ENCODE results near the gene HOXA5.

HOXA5 gene

DNA sequence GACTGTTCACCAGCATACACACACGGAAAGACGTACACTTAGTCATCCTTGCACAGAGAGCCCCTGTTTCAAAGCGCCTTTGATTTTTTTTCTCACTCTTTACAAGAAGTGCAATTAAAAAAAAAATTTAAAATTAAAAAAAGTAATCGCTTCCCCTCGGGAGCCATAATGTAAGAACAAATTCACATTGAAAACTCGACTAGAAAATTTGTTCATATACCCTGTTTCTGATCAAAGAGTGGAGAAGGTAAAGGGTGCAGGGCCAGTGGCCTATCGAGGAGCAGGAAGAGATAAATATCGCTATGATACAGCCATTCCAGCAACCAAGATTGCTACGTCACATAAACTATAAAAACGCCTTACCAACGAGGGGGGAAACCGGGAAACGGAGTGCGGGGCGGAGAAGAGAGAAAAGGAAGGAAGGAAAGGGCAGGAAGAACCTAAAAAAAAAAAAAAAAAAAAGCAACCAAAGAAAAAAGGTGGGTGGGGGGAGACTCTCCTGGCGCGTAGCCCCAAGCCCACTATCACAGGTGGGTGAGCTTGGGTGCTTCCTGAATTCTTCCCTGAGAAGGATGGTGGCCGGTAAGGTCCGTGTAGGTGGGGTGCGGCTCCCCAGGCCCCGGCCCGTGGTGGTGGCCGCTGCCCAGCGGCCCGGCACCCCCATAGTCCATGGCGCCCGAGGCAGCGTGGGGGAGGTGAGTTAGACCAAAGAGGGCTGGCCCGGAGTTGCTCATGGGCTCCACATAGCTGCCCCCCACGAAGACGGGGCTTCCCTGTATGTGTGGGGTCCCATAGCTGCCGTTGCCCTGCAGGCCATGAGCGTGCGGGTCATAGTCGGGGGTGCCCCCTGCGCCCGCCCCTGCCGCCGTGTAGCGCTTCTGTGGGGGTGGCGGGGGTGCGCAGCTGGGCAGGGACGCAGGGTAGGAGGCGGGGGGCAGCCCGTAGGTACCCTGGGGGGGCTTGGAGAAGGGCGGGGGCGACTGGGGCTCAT lies 35.8 kb downstream of the HOXA5 start:
- DNase-seq (ENCODE audit: low read depth in 2 of 2): no peak

DNA sequence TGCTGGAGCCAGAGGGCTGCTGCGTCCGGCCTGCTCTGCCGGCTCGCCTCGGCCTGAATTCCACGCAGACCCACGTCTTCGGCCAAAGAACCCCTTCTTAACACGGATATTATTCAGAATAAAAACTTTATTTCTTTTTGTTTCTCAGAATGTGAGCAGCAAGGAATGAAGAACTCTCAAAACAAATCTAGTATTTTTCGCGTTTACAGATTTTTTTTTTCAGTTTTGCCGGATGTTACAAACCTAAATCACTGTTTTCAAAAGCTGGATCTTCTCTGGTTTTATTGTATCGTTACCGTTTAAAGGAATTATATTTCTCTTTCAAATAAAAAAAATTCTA lies 36.6 kb downstream of the HOXA5 start:
- DNase-seq (ENCODE audit: low read depth in 2 of 2): no peak

- no peak for DNase-seq (ENCODE audit: low read depth in 2 of 2)
Observed at GRCh38 chr7:27106181-27106900, 37.1 kb downstream of the HOXA5 start.

DNA sequence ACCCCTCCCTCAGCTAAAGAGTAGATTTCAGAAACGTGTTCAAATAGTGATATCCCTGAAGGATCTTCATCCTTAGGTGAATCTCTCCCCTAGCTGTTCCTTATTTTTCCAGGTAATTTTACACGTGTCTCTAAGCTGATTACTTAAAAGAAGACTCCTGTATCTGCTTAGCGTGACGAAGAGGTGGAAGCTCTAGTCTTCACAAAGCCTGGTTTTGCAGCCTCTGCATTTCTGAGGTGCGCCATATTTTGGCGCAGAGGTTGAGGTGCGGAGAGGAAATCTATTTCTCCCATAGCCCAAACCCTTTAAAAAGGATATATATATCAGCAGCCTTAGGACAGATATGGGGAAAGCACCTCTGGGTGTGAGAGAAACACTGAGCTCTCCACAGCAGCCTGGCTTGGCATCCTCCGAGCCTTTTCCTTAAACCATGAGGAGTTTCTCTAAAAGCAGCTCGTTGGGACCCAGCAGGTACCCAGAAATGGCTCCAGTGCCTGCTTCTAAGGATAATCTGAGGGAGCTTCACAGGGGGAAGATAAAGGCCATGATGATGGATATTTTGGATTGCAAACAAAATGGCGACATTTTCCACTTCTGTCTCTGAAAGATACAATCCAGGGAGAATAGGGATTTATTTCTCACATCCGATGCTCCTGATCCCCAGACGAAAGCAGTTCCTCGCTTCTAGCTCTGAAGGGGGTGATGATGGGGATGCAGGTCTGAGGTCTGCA lies 38.0 kb downstream of the HOXA5 start:
- DNase-seq (ENCODE audit: low read depth in 2 of 2): no peak

GRCh38 chr7:27104341-27105058 lies 39.0 kb downstream of the HOXA5 start:
- DNase-seq (ENCODE audit: low read depth in 2 of 2): no peak

DNA sequence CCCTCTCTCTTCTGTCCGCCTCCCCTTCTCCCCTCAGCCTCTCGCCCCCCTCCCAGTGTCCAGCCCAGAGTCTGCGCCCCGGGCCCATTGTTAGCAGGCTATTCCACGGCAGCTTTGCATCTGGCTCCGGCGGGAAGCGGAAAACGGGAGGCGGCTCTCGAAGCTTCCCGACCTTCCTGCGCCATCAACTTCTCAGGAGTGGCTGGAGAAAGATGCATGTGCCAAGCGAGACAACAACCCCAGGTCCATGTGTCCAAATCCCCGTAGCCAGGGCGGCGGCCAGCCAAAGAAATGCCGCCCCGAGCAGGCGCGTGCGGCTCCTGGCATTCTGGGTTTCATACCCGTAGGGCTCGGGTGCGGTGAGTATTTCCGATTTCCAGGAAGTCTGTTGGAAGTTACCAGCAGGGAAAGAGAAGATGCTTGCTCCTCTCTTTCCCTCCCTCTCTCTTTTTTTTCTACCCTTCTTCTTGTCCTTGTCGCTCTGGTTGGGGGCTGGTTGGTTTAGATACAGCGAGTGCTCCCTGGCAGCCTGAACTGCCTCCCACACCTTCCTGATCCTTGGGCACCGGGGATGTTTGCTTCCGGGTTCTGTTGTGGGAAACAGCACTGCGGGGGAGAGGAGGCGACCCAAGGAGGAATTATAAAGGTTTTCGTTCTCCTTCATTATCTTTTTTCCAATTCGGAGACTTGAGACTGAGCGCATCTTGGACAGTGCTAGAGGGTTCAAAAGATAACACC lies 39.8 kb downstream of the HOXA5 start:
- no peak for DNase-seq (ENCODE audit: low read depth in 2 of 2)

- no peak for DNase-seq (ENCODE audit: low read depth in 2 of 2)
Observed at GRCh38 chr7:27102581-27103442, 40.7 kb downstream of the HOXA5 start, which contains the start of gene HOXA2. Gene HOXA2, minus strand, starts transcription at chr7:27102683. Its CDS starts 183 bp downstream, at chr7:27102500.

- no peak for DNase-seq (ENCODE audit: low read depth in 2 of 2)
Observed at GRCh38 chr7:27101957-27102580, 41.4 kb downstream of the HOXA5 start.

DNA sequence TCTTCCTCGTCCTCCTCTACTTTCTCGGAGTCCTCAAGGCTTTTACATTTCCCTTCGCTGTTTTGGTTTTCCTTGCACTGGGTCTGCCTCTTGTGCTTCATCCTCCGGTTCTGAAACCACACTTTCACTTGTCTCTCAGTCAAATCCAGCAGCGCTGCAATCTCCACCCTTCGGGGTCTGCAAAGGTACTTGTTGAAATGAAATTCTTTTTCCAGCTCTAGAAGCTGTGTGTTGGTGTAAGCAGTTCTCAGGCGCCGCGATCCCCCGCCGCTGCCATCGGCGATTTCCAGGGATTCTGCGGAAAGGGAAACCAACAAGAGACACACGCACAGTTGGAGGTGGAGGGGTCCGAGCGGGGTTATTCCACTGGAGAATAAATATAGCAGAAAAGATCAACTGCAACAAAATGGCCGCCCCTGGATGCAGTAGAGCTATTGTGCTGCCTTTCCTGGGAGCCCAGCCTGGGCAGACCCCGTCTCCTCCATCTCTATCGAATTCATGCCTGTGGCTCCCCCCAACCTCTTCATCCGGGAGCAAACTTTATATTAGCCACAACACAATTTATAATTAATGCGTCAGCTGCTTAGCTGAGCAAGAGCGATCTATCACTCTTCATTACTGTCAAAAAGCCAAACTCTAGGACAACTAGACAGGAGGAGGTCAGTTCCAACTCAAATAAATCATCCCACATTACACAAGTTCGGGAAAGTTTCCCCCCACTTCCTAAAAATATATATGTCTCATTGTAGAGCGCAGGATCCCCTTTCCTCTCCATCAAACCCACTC lies 42.1 kb downstream of the HOXA5 start:
- DNase-seq (ENCODE audit: low read depth in 2 of 2): no peak

DNA sequence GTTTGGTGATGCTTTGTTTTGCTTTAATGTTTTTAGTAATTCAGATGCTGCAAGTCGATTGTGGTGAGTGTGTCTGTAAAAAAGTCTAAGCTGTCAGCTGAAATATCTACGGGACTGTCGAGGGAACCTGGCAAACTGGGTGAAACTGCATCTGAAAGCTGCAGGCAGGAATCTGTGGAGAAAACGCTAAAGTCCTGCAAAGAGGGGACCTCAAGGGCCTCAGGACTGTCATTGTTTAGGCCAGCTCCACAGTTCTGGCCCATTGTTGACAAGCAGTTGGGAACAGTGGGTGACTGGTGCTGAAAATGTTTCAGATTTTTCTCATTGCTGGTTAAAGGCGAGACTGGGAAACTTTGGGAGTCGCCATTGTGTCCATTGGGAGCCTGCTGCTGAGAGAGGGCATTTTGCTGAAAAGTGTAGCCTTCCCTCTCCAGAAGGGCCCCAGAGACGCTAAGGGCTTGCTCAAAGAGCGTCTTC lies 42.7 kb downstream of the HOXA5 start:
- no peak for DNase-seq (ENCODE audit: low read depth in 2 of 2)

- DNase-seq (ENCODE audit: low read depth in 2 of 2): no peak
Observed at GRCh38 chr7:27099453-27100370, 43.8 kb downstream of the HOXA5 start.

DNA sequence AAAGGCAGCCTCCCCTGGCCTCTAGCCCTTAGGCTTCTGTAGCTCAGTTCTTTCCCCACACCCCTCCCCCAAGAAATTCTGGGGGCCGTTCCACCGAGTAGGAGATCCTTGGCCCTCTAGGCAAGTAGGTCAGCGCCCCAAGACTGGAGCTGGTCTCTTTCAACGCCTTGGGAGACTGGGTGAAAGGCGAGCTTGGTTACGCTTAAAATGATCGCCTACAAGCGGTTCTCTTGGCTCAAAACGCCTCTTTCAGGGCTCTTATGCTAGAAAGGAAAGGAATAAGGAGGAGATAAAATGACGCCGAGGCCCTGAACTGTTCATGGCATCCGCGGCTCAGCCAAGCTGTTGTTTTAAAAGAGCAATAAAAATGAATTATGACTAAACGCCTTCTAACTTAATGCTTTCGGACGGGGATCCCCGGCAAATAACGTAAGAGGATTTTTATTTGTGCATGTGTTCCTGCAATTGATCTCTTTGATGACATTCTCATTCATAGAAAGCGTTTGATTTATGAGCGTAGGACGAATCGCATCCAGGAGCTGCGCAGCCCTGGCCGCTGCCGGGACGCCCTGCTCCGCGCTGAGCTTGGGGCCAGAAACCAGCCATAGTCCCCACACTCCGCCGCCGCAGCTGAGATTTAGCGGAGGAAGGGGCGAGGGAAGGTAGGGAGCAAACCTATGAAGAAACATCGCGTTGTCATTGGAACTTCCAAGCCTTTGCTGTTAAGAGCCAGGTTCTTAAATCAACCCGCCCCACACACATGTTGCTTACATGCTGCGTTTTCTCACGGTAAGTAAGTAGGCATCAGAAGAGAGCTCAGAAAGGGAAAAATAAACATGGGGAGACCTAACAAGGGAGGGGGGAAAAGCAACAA lies 44.7 kb downstream of the HOXA5 start:
- no peak for DNase-seq (ENCODE audit: low read depth in 2 of 2)

DNA sequence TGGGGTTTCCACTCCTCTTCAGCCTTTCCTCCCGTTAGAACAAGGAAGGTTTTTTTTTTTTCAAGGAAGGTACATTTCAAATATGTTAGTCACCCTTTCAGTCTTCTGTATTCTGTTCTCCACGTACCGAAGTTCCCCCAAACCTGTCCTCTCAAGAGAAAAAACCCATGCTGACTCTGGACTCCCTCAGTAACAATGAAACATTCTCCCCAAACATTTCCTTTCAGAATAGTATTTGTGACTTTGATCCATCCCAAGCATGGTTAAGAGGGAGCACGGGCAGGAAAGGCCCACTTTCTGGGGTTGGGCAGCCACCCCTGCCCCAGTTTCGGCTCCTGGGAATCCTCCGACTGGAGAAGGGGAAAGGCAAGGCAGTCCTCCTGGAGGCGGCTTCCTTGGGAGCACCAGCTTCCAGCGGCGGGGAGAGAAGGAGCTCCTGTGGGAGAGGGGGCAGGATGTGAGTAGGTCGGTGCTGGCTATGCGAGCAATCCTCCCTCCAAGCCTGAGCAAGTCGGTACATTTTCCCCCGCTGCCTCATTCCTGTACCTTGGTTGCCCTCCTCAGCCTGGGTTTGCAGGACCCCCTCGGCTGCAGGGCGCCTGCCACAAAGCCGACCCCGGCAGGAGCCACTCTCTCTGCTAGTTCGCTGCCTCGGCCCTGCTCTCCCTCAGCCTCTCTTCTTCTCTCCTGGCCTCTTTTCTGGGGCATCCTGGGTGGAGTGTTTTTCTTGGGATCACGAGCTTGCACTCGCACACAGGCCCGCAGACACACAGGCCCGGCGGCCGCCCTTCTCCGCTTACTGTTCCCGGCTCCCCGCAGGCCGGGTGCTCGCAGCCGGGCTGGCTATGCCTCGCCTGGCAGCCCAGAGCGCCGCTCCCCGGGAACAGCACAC lies 45.5 kb downstream of the HOXA5 start:
- DNase-seq (ENCODE audit: low read depth in 2 of 2): no peak

DNA sequence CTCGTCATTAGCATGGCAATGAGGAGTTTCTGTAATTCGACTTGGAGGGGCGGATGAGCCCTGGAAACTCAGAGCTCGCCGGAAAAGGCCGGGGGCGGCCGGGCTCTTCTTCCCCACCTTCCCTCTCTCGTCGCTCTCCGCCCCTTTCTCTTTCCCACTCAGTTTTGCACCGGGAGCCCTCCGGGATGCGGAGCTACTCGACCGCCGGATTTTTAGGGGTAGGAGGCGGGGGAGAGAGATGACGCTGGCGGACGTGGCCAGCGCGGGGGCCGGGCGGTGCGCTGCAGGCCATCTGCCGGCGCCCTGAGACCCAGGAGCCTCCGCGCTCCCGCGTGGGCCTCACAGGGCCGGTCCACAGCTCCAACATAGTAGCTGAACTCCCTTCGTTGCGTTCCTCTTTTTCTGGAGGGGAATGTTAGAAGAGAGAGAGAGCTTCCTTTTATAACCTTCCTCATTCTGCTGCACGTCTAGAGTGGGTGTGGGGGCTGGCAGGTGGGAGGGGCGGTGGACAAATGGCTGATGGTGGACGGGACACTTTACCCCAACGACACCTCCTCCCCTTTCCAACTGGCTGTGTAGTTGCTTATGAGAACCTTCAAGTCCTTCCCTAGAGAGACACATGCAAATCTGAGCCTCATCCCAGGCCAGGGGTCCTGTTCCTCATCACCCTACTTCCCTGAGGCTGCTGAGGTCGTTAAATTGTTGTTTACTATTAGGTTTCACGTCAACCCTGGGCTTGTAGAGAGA lies 46.5 kb downstream of the HOXA5 start:
- DNase-seq (ENCODE audit: low read depth in 2 of 2): no peak

All from stimulated activated CD8-positive, alpha-beta memory T cell treated with anti-CD3 and anti-CD28 coated beads, Interleukin-15, amount 100 ng/mL, for 48 hours (primary cell).